HepG2 (cell line): ENCODE measurements around the gene SYCP2. TPM values are rescaled to one million over a fixed set of nuclear protein-coding genes. Genes with fewer than 3 reads are reported as not detected.

Source experiments
- GATAD1 ChIP-seq: IDR thresholded peaks from 2 replicates; pipeline ENCODE4 v1.6.1; 2016; ENCODE audit warnings: missing genetic modification reagents, missing compliant biosample characterization
- HNRNPLL ChIP-seq: fragments of 200-400 bp; formaldehyde crosslinking; IDR thresholded peaks from 2 replicates; pipeline ENCODE4 v1.6.1; 2017; ENCODE audit warnings: mild to moderate bottlenecking, low read depth, low read length; ENCODE audit not compliant: poor library complexity, severe bottlenecking
- NFIB ChIP-seq: sonication (generic); formaldehyde crosslinking; IDR thresholded peaks from 2 replicates; pipeline ENCODE4 v1.9.0; 2021; ENCODE audit warnings: missing genetic modification reagents, mild to moderate bottlenecking, borderline replicate concordance
- PPARG ChIP-seq: conservative IDR thresholded peaks from 2 replicates; pipeline ENCODE4 v1.6.1; 2016; ENCODE audit warnings: missing biosample characterization, missing genetic modification reagents
- RBAK ChIP-seq: sonication (generic); formaldehyde crosslinking; IDR thresholded peaks from 2 replicates; pipeline ENCODE4 v1.5.1; 2020; ENCODE audit warnings: mild to moderate bottlenecking, missing genetic modification reagents
- TOPORS ChIP-seq: sonication (generic); formaldehyde crosslinking; IDR thresholded peaks from 2 replicates; pipeline ENCODE4 v1.8.0; 2023; ENCODE audit warnings: mild to moderate bottlenecking, missing genetic modification reagents
- TP53 ChIP-seq: sonication (generic); formaldehyde crosslinking; conservative IDR thresholded peaks from 2 replicates; pipeline ENCODE4 v1.4.0; 2020; ENCODE audit warnings: missing genetic modification reagents
- TSC22D2 ChIP-seq: sonication (generic); formaldehyde crosslinking; IDR thresholded peaks from 2 replicates; pipeline ENCODE4 v1.5.1; 2020; ENCODE audit warnings: missing genetic modification reagents, mild to moderate bottlenecking, borderline replicate concordance
- U2AF1 ChIP-seq: fragments of 200-400 bp; formaldehyde crosslinking; optimal IDR thresholded peaks from 2 replicates; pipeline ENCODE3; 2017; ENCODE audit warnings: mild to moderate bottlenecking, low read depth, low read length
- ZIK1 ChIP-seq: sonication (generic); formaldehyde crosslinking; IDR thresholded peaks from 2 replicates; pipeline ENCODE4 v1.5.0; 2020; ENCODE audit warnings: mild to moderate bottlenecking, low read depth, missing genetic modification reagents, borderline replicate concordance
- ZKSCAN8 ChIP-seq: IDR thresholded peaks from 2 replicates; pipeline ENCODE4 v1.6.1; 2016; ENCODE audit warnings: borderline replicate concordance, missing genetic modification reagents, missing compliant biosample characterization
- ZNF24 ChIP-seq: fragments of 450-650 bp; IDR thresholded peaks from 2 replicates; pipeline ENCODE4 v1.6.1; 2017; ENCODE audit warnings: antibody characterized with exemption, mild to moderate bottlenecking
- ZNF367 ChIP-seq: sonication (generic); formaldehyde crosslinking; IDR thresholded peaks from 2 replicates; pipeline ENCODE4 v1.4.0; 2020; ENCODE audit warnings: missing genetic modification reagents, borderline replicate concordance
- ZNF451 ChIP-seq: sonication (generic); formaldehyde crosslinking; IDR thresholded peaks from 2 replicates; pipeline ENCODE4 v1.5.0; 2020; ENCODE audit warnings: mild to moderate bottlenecking, missing genetic modification reagents
- ZNF879 ChIP-seq: sonication (generic); formaldehyde crosslinking; IDR thresholded peaks from 2 replicates; pipeline ENCODE4 v1.8.1; 2023; ENCODE audit warnings: missing genetic modification reagents
- ZSCAN9 ChIP-seq: IDR thresholded peaks from 2 replicates; pipeline ENCODE4 v1.6.1; 2016; ENCODE audit warnings: borderline replicate concordance
- polyA plus RNA-seq, 8 experiments: library from polyadenylated mRNA; depleted of rRNA in 3 of 8; stranded (reverse) in 7 of 8; unstranded in 1 of 8; fragments of >200 nt; fragmentation: Illumina TruSeq in 4 of 8; extraction: Trizol in 4 of 8; gene quantifications; 2 replicates each; pipeline versions ENCODE4 v1.2.1 to v1.2.3, GENCODE V29; 2011 to 2016; ENCODE audit warnings: low read depth in 4 of 8, missing spikeins in 1 of 8, mixed read lengths in 1 of 8; ENCODE audit not compliant: insufficient read depth in 1 of 8
- total RNA-seq, 5 experiments: library from RNA; depleted of rRNA; stranded (reverse); fragments of >200 nt; fragmentation: Illumina TruSeq; extraction: Trizol; gene quantifications; 2 replicates each; pipeline ENCODE4 v1.2.3, GENCODE V29; 2016; ENCODE audit warnings: low read depth in 1 of 5
- TF ChIP-seq, protein P1 (sequence below): sonication (generic); formaldehyde crosslinking; IDR thresholded peaks from 2 replicates; pipeline ENCODE4 v1.5.1; 2020; ENCODE audit warnings: missing genetic modification reagents, mild to moderate bottlenecking, borderline replicate concordance
- TF ChIP-seq, protein P2 (sequence below): sonication (generic); formaldehyde crosslinking; IDR thresholded peaks from 2 replicates; pipeline ENCODE4 v1.4.0; 2020; ENCODE audit warnings: missing genetic modification reagents
- TF ChIP-seq, protein P3 (sequence below): sonication (generic); formaldehyde crosslinking; IDR thresholded peaks from 2 replicates; pipeline ENCODE4 v1.5.0; 2020; ENCODE audit warnings: missing genetic modification reagents, mild to moderate bottlenecking, borderline replicate concordance
- TF ChIP-seq, protein P4 (sequence below): sonication (generic); formaldehyde crosslinking; IDR thresholded peaks from 2 replicates; pipeline ENCODE4 v1.8.0; 2022; ENCODE audit warnings: mild to moderate bottlenecking, missing genetic modification reagents

SYCP2 gene
- total and polyA plus RNA-seq, 2 of the 13 experiments (the other 11 are each of a cell fraction or from before 2014, with no cell fraction given) = 0.07 to 0.24 TPM

DNA sequence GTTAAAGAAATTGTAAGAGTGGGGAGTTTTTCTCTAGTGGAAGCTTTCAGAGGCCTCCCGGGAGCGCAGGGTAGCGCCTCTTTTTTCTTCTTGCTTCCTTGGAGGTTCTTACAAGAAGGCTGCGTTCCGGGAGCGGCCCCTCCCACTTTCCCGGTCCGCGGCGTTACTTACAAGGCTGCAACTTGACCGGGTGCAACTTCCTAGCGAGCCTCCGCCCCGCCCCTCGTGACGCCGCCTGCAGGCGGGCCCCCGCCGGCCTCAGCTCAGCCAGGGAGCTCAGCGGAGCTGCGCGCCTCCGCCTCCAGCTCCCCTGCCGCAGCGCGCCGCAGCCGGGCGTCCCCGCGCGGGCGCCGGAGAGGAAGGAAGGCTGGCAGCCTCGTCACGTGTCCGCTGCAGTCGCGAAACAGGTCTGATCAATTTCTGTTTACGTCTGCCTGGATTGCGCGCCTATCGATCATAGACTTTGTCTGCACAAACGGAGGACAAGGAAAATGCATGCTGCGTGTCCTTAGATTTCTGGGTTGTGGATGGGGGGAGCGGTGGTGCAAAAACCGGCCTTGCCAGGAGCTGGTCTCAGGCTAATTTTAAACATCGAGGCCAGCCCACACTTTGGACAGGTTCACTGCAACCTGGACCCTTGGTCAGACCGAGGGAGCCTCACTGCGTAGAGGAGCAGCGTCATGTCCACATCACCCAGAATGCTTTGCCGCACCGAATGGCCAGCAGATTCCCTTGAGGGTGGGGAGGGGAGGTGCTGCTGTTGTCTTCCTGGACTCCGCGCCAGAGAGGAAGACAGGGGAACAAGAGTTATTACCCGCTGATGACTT lies 6.9 kb upstream of the SYCP2 start, which contains the start of the genes FAM217B and PPP1R3D (continued):
- TF ChIP-seq ZIK1 (CRISPR knock-in tag) = peak; percentile 97
- TF ChIP-seq TP53 = no peak; the same call in 1 of the 2 replicates
- TF ChIP-seq, protein P1, sequence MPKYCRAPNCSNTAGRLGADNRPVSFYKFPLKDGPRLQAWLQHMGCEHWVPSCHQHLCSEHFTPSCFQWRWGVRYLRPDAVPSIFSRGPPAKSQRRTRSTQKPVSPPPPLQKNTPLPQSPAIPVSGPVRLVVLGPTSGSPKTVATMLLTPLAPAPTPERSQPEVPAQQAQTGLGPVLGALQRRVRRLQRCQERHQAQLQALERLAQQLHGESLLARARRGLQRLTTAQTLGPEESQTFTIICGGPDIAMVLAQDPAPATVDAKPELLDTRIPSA (CRISPR knock-in tag) = no peak
- TF ChIP-seq HNRNPLL = peak; percentile 93
- peak; percentile 39; the same call in 1 of the 2 replicates for TF ChIP-seq ZNF879
- no peak for TF ChIP-seq ZSCAN9 (CRISPR knock-in tag)
- peak; percentile 83; the same call in 1 of the 2 replicates for TF ChIP-seq ZNF451 (CRISPR knock-in tag)
- TF ChIP-seq, protein P2, sequence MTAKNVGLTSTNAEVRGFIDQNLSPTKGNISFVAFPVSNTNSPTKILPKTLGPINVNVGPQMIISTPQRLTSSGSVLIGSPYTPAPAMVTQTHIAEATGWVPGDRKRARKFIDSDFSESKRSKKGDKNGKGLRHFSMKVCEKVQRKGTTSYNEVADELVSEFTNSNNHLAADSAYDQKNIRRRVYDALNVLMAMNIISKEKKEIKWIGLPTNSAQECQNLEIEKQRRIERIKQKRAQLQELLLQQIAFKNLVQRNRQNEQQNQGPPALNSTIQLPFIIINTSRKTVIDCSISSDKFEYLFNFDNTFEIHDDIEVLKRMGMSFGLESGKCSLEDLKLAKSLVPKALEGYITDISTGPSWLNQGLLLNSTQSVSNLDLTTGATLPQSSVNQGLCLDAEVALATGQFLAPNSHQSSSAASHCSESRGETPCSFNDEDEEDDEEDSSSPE (CRISPR knock-in tag) = peak; percentile 83
- TF ChIP-seq RBAK (CRISPR knock-in tag) = no peak
- TF ChIP-seq ZNF24 = no peak
- TF ChIP-seq TOPORS (CRISPR knock-in tag) = peak; percentile 91
- TF ChIP-seq TSC22D2 (CRISPR knock-in tag) = no peak
- TF ChIP-seq GATAD1 = peak; percentile 87
- TF ChIP-seq ZNF367 (CRISPR knock-in tag) = no peak
- TF ChIP-seq ZKSCAN8 (CRISPR knock-in tag) = peak; percentile 41; the same call in 1 of the 2 replicates
- TF ChIP-seq, protein P3, sequence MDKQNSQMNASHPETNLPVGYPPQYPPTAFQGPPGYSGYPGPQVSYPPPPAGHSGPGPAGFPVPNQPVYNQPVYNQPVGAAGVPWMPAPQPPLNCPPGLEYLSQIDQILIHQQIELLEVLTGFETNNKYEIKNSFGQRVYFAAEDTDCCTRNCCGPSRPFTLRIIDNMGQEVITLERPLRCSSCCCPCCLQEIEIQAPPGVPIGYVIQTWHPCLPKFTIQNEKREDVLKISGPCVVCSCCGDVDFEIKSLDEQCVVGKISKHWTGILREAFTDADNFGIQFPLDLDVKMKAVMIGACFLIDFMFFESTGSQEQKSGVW (CRISPR knock-in tag) = no peak
- TF ChIP-seq, protein P4, sequence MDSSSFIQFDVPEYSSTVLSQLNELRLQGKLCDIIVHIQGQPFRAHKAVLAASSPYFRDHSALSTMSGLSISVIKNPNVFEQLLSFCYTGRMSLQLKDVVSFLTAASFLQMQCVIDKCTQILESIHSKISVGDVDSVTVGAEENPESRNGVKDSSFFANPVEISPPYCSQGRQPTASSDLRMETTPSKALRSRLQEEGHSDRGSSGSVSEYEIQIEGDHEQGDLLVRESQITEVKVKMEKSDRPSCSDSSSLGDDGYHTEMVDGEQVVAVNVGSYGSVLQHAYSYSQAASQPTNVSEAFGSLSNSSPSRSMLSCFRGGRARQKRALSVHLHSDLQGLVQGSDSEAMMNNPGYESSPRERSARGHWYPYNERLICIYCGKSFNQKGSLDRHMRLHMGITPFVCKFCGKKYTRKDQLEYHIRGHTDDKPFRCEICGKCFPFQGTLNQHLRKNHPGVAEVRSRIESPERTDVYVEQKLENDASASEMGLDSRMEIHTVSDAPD (CRISPR knock-in tag) = peak; percentile 79; the same call in 1 of the 2 replicates
- peak; percentile 12 for TF ChIP-seq U2AF1
- TF ChIP-seq PPARG (CRISPR knock-in tag) = no peak
- no peak for TF ChIP-seq NFIB
